Measurements from ENCODE around the gene EPB41L2.
"Not testable (repeated sequence)": the region's sequence is repeated elsewhere in the genome, so short reads cannot be mapped to it uniquely, and the experiment has no call there.

Gene EPB41L2

DNA sequence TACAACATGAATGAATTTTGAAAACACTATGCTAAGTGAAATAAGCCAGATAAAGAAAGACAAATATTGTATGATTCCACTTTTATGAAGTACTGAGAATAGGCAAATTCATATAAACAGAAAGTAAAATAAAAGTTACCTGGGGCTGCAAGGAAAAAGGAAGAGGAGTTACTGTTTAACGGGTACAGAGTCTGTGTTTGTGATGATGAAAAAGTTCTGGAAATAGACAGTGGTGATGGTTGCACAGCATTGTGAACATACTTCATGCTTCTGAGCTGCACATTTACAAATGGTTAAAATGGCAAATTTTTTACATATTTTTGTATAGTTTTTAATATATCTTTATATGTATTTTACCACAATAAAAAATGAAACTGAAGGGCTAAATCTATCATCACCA, 29.4 kb downstream of the EPB41L2 start:
- DNase-seq, result no peak

DNA sequence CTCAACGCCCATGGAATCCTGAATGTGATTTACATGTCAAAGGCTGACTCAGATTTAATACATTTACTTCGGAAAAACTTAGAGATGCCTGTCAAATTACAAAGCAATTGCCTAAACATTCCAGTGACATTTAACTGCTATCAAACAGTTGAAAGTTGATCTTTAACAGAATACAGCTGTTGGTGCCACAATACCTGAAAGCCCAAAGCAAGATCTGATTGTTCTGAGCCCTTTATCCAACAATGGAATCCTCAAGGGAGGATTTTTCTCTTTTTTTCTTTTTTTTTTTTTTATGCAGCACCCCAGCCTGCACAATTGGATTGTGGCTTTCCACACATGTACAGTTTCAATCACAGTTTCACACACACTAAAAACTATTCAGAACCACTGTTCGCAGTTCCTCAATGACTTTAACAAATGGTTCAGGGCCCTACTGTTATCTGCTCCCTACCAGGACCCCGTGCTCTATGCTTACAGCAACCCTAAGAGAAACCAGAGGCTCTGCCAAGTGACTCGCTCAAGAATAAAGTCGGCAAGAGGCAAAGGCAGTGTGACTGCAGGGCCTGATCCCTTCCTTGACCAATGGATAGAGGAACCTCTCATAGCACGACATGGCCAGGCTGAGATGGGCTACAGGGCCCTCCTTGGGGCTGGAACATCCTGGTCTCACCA, 33.3 kb downstream of the EPB41L2 start:
- no peak for DNase-seq

DNA sequence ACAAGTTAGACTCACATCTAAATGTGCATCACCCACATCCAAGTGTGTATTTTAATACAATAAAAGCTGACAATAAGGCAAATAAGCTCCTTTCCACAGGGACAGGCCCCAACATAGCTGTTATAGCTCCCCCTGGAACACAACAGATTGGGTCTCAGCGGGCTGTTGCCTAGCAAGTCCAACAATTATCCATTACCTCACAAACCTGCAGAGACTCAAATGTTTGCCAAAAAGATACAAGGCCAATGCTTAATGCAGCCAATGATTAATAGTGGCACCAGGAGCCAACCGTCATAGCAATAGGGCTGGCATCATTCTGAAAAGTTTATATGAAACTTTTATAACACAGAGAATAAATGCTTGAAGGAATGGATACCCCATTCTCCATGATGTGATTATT, 35.7 kb downstream of the EPB41L2 start:
- no peak for DNase-seq

DNA sequence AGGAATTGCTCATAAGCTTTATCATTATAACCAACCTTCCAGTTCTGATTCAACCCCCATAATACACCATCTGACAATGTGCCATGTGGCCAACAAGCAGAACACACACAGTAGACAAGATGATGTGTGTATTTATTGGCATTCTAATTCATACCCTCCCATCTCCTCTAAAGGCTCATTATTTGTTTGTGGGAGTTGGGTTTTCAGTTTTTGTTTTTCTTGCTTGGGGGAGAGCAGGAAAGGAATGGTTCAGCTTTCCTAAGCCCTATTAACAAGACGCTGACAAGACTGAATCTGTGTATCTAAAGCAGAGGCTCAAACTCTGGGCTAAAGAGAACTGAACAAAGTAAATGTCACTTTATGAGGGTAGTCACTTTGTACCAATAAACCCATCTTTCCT, 36.8 kb downstream of the EPB41L2 start:
- DNase-seq, result no peak

DNA sequence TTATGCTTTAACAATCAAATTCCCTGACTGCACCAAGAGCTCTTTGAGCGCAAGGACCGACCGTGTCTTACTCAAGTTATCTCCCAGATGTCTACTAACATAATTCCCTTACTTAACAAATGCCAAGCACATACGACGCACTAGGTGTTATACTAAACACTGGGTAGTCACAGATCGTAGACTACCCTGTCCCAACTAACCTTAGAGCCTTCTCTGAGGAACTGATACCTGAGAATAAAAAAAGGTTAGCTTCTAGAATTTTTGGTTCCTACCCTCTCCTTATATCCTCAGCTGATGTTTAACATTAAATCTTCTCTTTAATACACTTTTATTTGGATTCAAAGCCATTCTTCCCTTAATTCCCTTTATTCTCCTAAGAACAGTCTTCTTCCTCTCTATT, 38.5 kb downstream of the EPB41L2 start:
- DNase-seq, result no peak

DNA sequence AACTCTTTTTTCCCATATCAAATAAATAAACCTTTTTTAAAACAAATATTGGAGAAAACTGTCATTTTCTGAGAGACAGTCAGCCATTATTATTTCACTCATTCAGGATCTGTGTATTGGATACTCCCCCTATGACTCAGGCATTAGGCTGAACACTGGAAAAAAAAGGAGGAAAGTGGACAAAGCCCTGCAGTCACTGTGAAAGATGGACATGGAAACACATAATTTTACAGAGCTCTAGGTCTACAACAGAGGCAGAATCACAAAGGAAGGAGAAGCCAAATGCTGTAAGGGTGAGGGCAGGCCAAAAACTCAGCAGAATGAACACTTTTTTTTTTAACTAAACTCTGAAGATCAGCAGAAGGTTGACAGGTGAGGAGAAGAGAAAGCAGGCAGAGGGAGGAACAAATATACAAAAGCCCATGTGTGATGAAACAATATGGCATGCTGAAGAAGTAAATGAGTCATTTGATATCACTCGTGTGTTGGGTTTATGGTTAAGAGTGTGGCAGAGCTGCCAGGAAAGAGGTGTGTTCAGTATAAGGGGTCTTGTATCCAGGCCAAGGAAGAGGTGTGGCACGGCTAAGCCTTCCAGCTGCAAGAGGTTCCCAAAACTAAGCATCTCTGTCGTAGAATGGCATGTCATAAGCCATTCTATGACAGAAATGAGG, 39.1 kb downstream of the EPB41L2 start:
- no peak for DNase-seq

DNA sequence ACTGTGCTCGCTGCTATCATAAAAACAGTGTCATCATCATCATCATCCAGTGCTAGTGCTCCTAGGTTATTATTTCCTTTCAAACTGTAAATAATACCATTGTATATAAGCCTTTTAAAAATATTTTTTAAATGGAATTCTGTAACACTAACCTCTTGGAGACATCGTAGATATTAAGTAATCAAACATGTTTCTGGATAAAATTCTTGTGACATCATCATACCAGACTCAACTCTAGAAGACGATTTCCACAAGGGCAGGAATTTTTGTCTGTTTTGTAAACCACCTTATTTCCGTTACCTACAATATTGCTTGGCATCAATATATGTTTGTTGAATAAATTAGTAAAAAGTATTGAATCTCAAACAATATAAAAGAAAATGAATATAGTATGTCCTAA, 40.4 kb downstream of the EPB41L2 start:
- DNase-seq, result no peak

DNA sequence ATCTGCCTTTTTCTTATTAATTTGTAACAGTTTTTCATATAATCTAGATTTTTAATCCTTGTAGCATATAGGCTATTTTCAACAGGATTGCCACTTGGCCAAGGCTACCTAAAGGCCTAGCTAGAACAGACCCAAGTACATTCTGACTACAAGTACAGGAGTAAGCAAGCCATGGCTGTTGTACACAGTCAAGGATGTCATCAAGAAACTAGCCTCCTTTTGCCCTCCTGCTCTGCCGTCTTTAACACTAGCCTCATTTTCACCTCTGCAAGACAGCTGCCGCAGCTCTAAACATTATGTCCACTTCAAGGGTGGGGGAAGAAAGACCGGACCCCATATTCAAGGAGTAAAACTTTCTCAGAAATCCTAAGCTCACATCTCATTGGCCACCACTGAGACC, 45.1 kb downstream of the EPB41L2 start:
- no peak for DNase-seq

DNA sequence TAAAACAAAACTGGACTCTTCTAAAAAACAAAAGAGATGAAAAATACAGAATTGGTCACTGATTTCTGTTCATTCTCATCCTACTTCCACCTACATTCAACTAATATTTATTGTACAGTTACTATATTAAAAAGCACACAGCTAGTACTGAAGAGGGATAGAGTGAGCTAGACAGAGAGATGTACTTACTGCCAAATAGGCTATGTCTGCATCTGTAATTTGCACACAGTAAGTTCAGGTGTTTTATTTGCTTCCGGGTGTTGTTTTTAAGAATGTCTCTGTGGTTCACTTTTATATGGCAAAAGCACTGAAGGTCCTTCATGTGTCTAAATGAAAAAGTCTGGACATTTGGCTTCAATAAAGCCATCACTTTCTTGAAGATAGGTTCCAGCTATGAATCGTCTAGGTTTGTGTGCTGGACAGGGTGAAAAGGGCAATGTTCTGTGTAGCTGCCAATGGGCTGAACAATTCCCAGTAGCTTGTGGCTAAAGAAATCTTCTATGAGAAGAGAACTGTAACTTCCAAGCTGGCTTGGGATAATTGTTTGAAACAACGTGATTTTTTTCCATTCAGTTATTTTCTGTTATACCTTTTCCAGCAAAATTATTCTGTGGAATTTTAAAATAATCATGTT, 47.3 kb downstream of the EPB41L2 start:
- no peak for DNase-seq

DNA sequence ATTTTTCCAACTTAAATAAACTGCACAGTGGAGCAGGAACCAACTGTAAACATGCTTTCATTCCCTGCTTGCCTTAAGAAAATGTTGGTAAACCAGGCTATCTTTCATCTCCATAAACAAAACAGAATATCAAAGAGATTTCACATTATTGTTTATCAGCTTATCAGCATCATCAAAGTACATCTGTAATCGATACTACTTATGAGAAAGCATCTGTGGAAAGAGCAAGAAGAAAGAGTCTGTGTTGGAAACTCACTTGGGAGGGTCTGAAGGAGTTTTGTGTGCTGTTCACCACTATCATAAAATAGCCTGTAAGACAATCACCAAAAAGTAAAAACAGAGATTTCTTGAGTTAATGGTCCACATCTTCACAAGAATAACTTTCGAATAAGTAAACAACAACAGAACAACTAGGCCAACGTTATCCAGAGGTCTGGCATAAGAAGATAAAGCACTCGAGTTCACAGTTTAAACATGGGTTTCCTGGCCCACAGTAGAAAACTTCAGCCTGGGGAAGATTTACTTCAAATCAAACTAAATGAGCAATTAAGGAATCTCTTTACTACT, 47.9 kb downstream of the EPB41L2 start:
- no peak for DNase-seq

DNA sequence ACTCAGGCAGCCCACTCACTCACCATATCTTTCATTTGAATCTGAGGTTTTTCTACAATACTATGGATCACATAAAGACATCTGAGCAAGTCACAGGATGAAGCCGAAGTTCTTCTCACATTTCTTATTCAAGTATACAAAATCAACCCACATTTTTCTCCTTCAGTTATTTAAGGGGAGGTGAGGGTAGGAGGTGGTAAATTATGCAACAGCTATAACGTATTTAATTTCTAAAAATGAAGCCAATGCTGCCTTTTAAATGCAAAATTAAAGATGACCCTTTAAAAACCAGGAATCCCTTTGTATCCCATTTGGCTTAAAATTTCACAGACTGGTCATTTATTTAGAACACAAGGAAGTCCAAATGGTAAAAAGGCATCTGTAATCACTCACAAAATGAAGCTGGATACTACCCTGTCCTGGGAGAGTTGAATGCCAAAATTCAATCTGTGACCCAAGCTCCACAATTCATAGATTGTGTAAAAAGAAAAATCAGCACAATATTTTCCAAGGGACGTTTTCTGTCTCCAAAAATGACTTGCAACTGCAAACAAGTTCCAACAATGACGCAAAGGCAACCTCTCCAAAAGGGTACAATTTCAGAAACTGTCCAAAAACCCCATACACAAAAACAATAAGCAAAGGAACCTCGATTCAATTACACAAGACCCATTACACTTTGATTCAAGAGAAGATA, 48.8 kb downstream of the EPB41L2 start:
- no peak for DNase-seq

DNA sequence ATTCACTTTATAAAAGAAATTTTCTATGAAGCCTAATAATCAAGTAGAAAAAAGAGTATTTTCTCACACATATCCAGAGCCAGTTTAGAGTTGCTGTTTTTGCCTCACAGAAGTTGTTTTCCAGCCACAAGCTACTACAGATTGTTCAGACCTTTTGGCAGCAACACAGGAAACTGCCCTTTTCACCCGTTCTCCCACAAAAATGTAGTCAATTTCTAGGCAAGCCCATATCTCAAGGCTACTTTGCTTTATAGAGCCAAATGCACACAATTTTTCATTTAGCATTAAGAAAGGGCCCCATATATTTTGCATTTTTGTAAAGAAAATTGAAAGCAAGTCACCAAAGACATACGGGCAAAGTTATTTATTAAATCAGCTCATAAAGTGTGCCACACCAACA, 49.5 kb downstream of the EPB41L2 start:
- no peak for DNase-seq

DNA sequence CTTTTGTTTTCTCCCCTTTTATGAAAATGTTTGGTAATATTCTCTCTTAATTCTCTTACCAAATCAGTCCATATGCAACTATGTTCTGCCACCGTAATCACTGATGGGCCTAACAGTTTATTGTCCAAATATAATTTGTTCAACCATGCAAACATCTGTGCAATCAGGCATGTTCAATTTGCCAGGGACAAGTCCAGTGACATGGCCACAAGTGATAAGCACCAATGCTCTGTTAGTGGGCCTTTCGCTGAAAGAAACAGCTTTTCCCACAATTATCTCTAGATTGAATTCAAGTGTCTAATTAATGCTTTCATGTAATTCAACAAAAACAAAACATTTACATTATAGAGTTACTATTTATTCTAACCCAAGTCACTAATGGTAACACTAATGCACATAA, 53.3 kb downstream of the EPB41L2 start:
- no peak for DNase-seq

DNA sequence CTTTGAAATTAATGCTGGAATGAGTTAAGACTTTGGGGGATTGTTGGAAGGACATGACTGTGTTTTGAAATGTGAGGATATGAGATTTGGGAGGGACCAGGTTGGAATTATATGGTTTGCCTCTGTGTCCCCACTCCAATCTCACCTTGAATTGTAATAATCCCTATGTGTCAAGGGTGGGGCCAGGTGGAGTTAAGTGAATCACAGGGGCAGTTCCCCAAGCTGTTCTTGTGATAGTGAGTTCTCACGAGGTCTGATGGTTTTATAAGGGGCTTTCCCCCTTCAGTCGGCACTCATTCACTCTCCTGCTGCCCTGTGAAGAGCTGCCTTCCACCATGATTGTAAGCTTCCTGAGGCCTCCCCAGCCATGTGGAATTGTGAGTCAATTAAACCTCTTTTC, 54.1 kb downstream of the EPB41L2 start:
- DNase-seq, result not testable (repeated sequence)

DNA sequence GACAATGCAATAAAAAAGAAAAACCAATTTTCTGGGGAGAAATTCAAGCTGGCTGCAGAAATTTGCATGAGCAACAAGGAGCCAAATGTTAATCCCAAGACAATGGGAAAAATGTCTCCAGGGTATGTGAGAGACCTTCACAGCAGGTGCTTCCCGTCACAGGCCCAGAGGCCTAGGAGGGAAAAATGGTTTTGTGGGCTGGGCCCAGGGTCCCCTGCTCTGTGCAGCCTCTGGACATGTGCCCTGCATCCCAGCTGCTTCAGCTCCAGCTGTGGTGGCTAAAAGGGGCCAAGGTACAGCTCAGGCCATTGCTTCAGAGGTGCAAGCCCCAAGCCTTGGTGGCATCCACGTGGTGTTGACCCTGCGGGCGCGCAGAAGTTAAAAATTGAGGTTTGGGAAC, 55.1 kb downstream of the EPB41L2 start:
- not testable (repeated sequence) for DNase-seq

DNA sequence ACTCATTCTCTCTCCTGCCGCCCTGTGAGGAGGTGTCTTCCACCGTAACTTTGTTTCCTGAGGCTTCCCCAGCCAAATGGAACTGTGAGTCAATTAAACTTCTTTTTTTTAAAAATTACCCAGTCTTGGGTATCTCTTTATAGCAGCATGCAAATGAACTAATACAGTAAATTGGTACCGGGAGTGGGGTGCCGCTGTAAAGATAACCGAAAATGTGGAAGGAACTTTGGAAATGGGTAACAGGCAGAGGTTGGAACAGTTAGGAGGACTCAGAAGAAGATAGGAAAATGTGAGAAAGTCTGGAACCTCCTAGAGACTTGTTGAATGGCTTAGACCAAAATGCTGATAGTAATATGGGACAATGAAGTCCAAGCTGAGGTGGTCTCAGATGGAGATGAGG, 55.8 kb downstream of the EPB41L2 start:
- no peak for DNase-seq

DNA sequence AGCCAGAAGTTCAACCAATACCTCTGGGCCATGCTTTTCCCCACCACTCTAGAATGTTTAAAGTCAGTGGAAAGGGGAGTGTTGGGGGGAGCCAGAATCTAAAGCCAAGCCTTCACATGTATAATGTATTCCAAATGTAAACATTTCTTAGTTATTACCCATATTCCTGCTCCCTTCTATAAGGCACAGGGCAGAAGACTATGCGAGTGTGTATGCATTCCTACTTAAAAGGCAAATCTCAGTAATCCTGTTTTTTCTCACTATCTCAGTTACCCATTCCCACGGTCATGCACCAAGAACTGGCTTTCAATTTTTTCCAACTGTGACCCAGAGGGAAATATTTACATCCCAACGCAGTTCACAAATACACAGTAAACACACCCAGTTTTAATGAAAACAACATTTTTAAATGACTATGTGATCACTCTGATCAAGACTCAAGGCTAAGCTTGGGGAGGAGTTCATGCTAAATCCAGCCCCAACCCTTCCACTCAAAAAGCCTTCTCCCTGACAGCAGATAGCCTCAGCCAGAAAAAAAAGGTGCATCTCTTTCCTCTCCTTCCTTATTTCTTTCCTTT, 57.5 kb downstream of the EPB41L2 start:
- DNase-seq, result no peak

DNA sequence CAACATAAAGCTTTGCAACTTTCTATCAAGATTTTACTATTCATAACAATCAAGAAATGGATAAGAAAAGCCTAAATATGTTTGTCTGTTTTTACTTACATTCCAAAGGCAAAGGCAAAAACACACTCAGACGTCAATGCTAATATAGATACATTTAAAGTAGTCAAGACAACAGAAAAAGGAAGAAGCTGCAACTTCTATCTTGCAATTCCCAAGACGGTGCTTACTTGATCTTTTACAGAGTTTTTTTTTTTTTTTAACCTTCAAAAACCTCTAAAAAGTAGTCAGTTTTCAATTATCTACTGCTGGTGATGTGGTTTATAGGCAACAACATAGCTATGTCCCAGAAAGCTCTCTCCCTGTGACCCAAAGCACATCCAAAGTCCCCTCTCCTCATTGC, 58.1 kb downstream of the EPB41L2 start:
- no peak for DNase-seq

DNA sequence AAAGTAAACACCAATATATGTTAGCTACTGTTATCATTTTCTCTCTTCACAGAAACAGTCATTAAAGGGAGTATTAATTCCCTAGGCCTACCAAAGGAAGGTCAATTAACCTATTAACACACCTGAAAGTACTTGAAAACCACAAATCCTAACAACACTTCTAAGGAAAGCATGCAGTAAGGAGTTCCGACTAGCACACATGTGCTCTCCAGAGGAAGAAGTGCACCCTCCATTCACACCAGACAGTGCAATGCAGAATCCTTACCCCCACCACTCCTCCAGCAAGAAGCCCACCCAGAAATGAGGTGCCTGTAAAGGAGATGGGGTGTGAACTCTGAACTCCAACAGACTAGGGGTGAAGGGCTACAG, 58.7 kb downstream of the EPB41L2 start:
- DNase-seq, result no peak

DNA sequence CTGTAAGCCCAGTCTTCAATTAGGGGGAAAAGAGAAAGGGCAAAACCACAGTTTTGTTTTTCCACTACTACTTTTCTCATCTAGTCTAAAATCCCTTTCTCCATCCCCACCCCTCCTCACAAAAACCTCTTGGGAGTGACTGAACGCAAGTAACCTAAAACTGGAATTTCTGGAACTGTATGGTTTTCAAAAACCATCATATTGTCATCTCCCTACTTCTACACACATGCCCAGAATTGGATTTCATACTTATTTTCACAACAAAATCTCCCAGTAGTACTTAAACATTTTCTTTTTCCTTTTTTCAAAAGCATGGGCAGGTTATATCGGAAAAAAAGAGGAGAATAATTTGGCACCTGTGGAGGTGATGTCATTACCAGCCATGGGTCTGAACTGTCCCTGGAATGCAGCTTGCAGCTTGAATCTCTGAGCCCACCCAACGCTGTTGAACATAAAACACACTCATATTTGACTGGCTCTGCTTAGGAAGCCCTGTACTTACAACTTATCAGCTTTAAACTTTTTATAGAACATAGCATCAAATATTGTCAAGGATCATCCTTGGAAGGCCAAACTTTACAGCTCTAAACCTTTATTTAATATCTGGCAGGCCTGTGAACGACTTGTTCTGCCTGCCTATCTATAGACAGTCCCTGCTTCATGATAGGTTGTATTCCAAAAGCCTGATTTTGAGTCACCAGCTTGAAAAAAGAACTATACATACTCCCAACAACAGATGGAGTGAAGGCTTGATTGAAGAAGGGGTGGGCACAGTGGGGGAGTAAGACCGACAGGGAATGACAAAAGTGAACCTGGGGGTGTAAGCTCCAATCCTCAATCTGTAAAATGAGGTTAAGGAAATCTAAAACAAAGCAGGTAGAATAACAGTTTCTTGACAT, 59.3 kb downstream of the EPB41L2 start:
- DNase-seq, result no peak

DNA sequence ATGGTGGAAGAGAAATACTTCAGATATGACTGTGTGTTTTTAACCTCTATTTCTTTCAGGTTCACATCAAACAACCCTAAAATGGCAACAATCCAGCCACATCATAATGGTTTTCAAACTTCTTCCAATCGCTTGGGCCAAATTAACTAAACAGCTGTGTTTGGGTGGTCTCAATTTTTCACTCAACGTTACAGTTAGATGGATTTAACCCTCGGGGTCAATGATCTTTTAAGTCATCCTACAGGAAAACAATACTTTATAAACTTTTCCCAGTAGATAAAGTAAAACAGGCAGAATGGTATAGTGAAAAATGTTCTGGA, 60.4 kb downstream of the EPB41L2 start:
- DNase-seq, result no peak

DNA sequence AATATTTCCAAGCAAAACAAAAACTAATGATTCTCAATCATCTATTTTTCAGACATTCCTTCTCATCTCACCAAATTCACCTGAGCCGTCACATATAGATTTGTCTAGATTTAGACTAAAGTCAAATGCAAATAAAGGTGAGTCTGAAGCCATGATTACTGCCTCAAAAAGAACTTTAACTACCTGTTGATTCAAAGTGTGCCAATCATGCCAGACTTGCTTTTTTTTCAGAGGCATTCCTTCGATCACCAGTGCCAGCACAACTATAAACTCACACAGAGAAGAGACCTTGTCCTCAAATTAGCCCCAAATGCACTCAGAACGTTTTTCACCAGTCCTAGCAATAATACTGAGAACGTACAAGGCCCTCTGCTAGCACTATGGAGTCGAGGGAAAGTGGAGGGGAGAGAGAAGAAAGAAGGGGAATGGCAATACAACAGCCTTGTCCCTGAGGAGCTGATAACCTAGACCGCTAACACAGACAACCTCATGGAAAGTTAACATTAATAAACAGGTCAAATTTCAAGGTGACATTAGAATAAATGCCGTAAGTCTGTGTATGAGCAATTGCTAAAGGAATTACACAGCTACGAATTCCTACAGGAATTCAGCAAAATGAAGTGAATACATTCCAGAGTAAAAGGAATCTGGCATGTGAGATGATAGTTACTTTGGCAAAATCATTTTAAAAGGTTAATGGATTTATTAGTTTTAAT, 60.9 kb downstream of the EPB41L2 start:
- no peak for DNase-seq
